GM10847 (cell line): ENCODE measurements around the gene TRNP1.

Experiments
- POLR2A ChIP-seq: IDR thresholded peaks from 2 replicates; pipeline ENCODE4 v1.6.1; 2011; ENCODE audit not compliant: insufficient read length; ENCODE audit errors: extremely low read depth

TRNP1 gene

GRCh38 chr1:27006683-27007082, 13.2 kb downstream of the TRNP1 start:
- TF ChIP-seq POLR2A = no peak

GRCh38 chr1:27007909-27008582, 14.6 kb downstream of the TRNP1 start:
- no peak for TF ChIP-seq POLR2A

DNA sequence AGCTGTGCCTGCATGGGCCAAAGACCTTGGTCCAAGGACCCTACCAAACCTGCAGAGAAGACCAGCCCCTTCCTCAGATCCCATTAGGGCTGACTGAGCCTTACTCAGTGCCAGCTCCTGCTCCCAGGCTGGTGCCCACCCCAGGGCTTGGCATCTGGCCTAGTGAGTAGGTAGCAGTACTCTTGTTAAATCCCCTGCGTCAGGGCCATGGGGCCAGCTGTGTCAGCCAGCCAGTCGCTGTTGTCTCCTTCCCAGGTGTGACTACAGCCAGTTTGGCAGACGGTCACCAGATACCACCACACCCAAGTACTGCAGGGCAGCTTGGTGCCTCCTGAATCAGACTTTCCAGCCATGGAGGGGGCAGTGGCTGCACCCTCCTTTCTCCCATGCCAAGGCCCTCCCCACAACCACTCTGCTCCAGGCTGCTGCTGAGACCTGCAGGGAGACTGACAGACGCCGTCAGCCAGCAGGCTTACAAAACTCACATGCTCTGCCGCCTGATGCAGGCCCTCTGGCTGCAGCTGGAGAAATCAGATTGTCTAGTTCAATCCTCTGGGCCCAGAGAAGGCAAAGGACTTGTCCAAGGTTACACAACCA, 16.2 kb downstream of the TRNP1 start:
- TF ChIP-seq POLR2A = no peak

- TF ChIP-seq POLR2A = no peak
Observed at GRCh38 chr1:27010226-27010994, 16.9 kb downstream of the TRNP1 start.

- no peak for TF ChIP-seq POLR2A
Observed at GRCh38 chr1:27011058-27011764, 17.7 kb downstream of the TRNP1 start.

- no peak for TF ChIP-seq POLR2A
Observed at GRCh38 chr1:27011976-27012563, 18.6 kb downstream of the TRNP1 start.

GRCh38 chr1:27015260-27015659, 21.8 kb downstream of the TRNP1 start:
- TF ChIP-seq POLR2A = no peak

DNA sequence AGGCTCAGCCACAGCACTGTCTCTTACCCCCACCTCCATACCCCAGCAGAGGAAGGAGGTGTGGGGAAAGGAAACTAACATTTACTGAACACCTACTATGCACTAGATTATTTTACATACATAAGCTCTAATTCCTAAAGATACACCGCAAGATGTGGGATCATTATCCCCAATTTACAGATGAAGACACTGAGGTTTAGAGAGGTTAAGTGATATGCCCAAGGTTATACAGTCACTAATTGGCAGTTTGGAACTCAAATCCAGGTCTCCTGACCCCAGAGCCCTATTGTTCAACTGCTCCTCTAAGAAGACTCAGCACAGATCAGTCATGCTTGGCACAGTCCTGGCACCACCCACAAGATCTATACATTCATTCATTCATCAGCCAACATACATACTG, 22.9 kb downstream of the TRNP1 start:
- no peak for TF ChIP-seq POLR2A

GRCh38 chr1:27017207-27017606, 23.7 kb downstream of the TRNP1 start:
- no peak for TF ChIP-seq POLR2A

GRCh38 chr1:27018316-27018715, 24.8 kb downstream of the TRNP1 start:
- no peak for TF ChIP-seq POLR2A

DNA sequence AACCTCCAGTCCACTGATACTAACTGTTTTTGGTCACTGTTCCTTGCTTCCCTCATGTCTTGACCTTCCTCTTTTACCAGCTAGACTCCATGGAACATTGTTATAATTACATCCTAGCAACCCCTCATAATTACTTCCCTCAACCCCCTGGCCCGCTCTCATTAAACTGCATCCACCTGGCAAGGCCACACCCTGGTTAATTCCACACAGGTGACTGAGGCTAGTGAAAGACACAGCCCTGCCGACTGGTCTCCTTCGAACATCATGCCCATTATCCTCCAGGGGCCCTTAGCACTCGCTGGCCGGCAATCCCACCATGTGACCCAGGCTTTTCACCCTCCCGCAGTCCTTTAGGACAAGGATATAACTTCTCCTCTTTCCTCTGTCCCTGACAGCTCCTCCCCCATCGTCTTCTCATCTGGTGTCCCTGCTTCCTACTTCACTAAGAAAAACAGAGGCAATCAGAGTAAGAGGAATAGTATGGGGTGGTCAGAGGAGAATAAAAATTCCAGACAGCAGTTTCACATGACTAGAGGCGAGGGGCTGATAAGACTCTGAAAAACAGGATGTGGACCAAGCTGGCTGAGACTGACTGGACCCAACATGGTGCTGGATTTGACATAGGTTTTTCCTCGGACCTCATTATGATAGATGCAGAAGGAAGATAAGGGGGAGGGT, 28.0 kb downstream of the TRNP1 start:
- TF ChIP-seq POLR2A = no peak

- TF ChIP-seq POLR2A = no peak
Observed at GRCh38 chr1:27025718-27026117, 32.2 kb downstream of the TRNP1 start.

DNA sequence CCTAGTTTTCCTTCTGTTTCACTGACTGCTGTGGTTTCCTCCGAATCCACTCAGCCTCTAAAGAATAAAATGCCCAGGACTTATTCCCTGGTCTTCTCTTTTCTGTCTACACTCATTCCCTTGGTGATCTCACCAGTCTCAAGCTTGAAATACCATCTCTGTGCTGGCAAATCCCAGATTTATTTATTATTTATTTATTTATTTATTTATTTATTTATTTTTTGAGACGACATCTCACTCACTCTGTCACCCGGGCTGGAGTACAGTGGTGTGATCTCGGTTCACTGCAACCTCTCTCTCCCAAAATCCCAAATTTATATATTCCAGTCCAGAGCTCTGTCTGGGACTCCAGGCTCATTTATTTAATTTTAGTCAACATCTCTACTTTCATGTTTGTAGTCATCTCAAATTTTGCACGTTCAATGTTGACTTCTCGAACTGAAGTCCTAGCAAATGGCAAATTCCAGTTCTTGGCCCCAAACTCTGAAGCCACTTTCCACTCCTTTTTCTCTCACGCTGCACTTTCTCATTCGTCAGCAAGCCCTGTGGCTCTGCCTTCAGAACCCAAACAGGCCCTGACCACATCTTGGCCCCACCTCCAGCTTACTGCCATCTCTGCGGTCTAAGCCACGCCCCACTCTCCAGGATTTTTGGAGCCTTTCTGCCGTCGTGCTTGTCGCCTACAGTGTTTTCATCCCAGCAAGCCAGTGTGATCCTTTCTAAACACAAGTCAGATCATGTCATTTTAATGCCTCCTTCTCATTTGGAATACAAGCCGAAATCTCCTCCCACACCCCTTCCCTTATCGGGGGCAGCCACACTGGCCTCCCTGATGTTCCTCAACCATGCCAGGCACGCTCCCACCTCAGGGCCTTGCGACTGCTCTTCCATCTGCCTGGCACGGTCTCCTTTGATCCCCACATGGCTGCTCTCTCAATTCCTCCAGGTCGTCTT, 33.4 kb downstream of the TRNP1 start:
- no peak for TF ChIP-seq POLR2A
